Activated T-helper 1 cell treated with anti-CD3 and anti-CD28 coated beads, Interleukin-2, amount 50 U/mL, for 16 hours (primary cell): ENCODE data around the gene PROP1.
"Not testable (repeated sequence)": the region's sequence is repeated elsewhere in the genome, so short reads cannot be mapped to it uniquely, and the experiment has no call there.

Experiments used
- DNase-seq, 2 donors: peaks; one replicate each; pipeline ENCODE4 v3.0.0-alpha.2; 2020; ENCODE audit warnings: low read depth in 1 of 2, low spot score in 1 of 2

The PROP1 gene

GRCh38 chr5:177945601-177946283 is 50.3 kb downstream of the PROP1 start:
- DNase-seq: not testable (repeated sequence)

- DNase-seq: not testable (repeated sequence)
Measured at GRCh38 chr5:177945145-177945544, 50.9 kb downstream of the PROP1 start.

GRCh38 chr5:177943805-177944736 is 52.0 kb downstream of the PROP1 start:
- DNase-seq: peak in 1 of 2 donors; percentile 6

DNA sequence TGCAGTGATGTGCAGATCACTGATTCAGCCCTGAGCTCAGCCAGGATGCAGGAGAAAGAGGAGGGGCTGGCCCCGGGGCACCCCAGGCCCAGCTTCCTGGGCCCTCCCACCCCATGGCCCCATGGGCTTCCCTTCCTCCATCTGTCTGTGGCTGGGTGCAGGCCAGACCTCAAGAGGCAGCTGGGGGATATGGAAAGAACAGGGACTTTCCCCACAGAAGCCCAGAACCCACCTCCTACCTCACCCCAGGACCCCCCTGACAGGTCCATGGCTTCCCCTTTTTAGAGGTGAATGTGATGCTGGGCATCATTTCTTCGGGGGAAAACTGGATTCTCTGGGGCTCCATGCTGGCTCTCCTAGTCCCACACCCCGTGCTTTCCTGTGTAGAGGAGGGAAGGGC is 53.1 kb downstream of the PROP1 start:
- DNase-seq: not testable (repeated sequence)
